Globus pallidus (tissue), 1 donor: ENCODE data around the gene DPAGT1.
"Not testable (repeated sequence)": the region's sequence is repeated elsewhere in the genome, so short reads cannot be mapped to it uniquely, and the experiment has no call there.

Experiments used
- DNase-seq: peaks from one replicate; pipeline ENCODE4 v3.0.0-alpha.2; 2015; ENCODE audit warnings: low spot score

The DPAGT1 gene

DNA sequence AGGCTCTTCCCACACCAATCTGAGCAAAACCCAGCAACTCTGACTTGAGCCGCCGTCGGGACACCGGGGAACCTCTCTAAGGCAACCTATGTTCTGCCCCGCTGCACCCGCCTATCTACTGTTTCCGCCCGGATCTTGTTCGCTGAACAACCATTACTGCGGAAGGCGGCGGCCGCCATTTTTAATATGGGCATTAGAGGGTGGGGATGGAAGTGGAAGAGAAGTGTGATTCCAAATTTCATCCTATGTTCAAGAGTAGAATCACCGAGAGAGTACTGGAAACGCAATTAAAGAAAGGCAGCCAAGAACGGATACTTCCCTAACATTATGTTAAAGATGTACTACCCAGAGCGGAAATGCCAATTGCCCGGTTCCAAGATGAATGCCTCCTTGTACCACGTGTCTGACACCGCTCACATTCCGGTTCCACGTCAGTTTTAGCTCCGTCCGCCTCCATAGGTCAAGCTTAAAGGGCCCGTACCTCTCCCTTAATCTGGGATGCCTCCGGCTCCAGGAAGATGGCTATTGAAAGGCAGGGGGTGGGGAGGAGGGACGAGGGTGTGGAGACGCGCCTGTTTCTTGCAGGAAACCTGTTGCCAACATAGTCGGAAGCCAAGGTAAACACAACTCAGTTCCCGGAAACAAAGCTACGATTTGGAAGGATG lies at the start of gene DPAGT1:
DPAGT1 (minus strand) TSS at position 95 of the 665 bp plus-strand sequence. CDS start 198 bp downstream, outside the sequence.
- peak; percentile 95 for DNase-seq

DNA sequence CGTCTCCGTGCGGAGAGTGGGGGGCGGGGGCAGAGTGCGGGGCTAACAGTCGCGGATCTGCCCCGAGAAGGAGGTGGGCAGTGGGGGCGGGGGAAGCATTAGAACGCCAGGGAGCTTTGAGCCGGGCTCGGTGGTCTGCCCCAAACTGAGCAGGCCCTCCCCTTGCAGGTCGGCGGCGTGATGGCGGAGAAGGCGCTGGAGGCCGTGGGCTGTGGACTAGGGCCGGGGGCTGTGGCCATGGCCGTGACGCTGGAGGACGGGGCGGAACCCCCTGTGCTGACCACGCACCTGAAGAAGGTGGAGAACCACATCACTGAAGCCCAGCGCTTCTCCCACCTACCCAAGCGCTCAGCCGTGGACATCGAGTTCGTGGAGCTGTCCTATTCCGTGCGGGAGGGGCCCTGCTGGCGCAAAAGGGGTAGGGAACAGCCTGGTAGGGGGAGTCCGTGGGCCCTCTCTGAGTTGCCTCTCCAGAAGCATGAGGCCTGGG lies 48.2 kb upstream of the DPAGT1 start:
- no peak for DNase-seq

DNA sequence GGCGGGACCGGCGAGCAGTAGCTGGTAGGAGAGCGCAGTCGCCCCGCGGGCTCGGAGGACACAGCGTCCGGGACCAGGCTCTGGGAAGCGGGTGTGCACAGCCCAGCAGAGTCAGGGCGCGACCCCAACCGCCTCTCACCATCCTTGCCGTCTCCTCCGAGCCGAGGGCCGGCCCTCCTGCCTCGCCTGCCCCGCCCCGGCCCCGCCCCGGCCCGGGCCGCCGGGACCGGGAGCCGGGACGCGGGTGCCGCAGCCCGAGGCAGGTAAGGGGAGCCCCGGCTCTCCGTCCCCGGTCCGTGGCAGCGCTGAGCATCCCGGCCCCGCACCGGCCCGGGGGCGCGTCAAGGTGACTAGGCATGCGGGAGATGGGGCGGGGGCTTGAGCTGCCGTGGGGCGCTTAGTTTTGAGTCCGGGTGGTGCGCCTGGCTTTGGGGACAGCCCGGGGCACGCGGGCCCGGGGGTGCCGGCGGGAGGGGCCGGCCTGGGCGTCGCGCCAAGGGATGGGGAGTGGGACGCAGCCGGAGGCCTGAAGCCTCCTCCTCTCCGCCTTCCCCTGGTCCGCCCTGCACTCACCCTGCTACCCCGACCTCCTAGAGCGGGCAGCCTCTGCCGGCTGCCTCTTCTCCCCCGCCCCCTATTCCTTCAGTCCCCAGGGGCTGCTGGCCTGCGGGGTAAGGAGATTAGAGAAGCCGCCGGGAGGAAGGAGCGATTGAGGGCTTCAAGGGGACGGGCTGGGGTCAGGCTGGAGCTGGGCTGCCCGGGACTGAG lies 47.5 kb upstream of the DPAGT1 start, which contains the start of gene ABCG4:
ABCG4 (plus strand) TSS at position 35 of the 768 bp plus-strand sequence. CDS start 914 bp downstream, outside the sequence.
- no peak for DNase-seq

DNA sequence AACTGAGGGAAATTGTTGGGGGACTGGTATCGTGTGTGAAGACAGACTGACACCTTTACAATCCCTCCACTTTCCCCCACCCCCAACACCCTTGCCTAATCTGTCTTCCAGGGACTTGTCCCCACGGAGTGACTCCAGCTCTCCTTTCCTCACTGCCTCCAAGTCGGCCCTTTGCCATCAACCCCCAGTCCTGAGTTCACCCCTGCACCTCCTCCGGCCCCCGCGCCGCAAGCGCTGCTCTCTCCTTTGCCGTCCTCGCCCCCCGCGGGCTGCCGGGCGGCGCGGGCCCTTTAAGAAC lies 47.0 kb upstream of the DPAGT1 start:
- no peak for DNase-seq

DNA sequence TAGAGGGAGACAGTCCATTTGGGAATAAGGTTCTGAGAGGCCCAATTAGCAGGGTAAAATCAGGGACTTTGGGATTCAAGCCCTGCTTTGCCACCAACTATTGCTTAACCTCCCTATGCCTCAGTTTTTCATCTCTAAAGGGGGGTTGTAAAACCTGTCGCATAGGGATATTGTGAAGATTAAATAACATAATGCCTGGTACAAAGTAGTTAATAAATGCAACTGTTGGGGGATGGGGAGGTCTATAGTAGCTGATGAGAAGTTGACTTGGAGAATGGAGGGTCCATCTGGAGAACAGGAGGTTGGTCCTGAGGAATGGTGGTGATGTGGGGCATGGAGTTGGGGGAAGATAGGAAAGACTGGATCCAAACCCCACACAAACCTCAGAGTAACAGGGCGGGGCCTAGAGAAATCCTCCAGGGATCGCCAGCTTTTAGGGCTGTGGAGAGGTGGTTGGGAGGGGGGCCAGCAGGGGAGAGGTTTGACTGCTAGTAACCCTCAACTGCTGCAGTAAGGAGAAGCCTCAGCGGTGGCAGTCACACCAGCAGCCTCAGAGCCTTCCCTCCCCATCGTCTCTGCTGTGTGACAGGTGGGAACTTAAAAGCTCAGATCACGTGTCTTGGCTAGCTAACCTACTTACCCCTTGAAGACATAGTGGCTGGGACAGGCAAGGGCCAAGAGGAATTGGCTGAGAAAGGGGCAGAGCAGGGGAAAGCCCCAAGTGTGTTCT lies 46.1 kb upstream of the DPAGT1 start:
- no peak for DNase-seq

DNA sequence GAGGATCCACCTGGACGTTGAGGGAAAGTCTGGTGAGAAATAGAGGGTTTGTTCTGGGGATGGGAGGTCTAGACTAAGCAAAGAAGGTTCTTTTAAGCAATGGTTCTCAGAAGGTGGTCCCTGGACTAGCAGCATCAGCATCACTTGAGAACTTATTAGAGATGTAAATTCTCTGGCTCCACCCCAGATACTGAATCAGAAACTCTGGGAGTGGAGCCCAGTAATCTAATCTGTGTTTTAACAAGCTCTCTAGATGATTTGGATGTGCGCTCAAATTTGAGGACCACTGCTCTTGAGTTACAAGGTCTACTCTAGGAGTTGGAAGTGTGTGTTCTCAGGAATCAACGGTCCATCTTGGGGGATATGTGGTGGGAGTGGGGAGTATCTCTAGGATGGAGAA lies 43.9 kb upstream of the DPAGT1 start:
- DNase-seq: no peak

DNA sequence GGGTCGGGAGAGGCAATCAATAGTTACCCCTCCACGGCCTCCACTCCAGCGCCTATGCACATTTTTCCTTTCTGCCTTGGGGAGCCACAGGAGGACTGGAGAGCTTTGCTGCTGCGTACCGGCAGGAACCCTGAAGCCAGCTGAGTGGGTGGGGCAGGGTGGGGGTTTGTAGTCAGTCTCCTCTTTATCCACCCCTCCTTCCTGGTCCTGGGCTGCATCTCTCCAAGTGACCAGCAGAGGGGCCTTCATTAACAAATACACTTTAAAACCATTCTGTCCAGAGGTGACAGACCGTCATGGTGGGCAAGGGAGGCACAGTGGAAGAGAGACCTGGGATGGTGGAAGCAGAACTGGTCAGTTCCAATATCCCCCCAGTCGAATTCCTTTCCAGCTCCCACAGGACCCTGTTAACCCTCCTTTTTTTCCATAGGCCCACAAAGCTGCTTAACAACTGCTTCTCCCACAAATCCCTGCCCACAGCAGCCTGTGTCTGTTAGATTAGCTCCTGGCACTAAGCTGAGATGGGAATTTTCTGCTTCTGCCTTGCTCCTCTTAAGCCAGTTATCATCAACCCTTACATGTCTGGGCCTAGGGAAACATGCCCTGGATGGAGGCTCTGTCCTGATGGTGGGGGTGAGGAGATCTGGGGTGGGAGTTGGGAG lies 43.3 kb upstream of the DPAGT1 start:
- peak; percentile 33 for DNase-seq

DNA sequence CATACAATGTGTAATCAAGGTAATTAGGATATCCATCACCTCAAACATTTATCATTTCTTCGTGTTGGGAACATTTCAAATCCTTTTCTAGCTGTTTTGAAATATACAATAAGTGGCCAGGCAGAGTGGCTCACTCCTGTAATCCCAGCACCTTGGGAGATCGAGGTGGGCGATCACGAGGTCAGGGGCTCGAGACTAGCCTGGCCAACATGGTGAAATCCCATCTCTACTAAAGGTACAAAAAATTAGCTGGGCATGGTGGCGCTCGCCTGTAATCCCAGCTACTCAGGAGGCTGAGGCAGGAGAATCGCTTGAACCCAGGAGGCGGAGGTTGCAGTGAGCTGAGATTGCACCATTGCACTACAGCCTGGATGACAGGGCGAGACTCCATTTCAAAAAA lies 37.6 kb upstream of the DPAGT1 start:
- not testable (repeated sequence) for DNase-seq

DNA sequence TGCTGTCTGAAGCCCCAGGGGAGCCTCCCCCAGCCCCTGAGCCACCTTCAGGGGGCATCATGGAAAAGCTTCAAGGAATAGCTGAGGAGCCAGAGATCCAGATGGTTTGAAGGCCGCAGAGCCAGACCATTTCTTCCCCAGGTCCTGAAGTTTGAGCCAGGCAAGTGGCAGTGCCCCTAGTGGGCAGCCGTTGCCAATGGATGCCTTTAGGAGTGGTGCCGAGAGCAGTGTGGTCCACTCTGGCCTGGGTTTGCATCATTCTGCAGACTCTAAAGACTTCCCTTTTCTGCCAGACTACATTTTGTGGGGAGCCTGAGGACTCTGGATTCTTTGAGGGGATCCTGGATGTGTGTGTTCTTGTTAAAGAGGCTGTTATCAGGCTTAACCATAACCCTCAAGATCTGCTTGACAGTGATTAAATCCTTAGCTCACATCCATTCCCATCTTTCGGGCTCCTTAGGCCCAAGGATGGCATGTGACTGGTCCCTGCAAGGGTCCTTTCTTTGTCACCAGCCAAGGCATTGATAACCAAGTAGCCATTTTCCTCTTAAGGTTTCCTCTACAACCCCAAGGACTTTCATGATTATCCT lies 32.8 kb upstream of the DPAGT1 start:
- DNase-seq: no peak

DNA sequence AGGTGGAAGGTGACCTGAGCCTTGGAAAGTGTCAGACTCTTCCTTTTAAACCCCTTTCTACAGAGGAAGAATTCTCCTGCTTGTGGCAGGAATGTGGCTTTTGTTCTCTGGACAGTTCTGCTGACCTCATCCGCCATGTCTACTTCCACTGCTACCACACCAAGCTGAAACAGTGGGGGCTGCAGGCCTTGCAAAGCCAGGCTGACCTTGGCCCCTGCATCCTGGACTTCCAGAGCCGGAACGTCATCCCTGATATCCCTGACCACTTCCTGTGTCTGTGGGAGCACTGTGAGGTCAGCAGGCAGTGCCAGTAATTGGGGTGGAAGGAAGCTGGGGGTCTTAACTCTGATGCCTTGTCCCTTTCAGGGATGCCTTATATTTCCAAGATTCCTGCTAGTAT lies 29.0 kb upstream of the DPAGT1 start:
- no peak for DNase-seq

DNA sequence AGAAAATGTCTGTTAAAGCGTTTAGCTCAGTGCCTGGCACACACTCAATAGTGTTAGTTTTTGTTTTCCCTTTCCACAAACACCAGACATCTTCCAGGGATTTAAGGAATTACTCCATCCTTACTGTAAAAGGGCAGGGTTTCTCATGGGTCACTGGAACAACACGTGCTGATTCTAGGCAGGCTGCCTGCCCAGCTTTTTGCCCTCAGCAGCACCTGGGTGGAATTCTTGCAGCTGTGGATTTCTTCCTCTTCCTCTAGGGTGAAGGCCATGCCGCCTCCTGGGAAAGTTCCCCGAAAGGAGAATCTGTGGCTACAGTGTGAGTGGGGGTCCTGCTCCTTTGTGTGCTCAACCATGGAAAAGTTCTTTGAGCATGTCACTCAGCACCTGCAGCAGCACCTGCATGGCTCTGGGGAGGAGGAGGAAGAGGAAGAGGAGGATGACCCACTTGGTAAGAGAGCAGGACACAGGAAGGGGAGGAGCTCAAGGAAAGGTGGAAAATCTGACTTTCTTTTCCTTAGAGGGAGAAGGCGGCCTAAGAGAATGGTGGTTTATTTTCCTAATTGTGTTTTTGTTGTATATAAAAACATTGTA lies 25.1 kb upstream of the DPAGT1 start:
- no peak for DNase-seq

DNA sequence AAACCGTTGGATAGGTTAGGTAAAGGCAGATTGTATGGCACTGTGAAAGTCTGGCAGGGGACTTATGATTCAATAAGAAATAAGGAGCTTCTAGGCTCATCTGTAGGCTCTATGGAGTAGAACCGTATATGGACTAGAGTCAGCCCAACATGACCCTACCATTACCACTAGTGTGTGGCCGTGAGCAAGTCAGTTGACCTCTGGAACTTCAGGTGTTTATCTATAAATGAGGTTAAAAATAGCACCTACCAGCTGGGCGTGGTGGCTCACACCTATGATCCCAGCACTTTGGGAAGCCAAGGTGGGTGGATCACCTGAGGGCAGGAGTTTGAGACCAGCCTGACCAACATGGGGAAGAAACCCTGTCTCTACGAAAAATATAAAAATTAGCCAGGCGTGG lies 24.2 kb upstream of the DPAGT1 start:
- no peak for DNase-seq

DNA sequence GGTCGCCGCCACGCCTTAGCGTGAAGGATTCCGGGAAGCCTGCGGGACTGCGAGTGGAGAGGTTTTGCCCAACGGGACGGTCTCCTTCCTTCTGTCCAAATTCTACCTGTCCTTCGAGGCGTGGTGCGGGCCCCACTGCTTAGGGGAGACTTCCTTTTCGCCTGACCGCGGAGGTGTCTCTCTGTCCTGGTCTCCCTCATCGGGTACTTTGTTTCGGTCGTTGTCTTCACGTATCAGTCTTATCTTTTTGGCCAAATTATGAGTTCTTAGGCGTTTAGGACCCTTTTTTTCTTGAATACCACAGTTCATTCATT lies 20.1 kb upstream of the DPAGT1 start:
- DNase-seq: no peak

DNA sequence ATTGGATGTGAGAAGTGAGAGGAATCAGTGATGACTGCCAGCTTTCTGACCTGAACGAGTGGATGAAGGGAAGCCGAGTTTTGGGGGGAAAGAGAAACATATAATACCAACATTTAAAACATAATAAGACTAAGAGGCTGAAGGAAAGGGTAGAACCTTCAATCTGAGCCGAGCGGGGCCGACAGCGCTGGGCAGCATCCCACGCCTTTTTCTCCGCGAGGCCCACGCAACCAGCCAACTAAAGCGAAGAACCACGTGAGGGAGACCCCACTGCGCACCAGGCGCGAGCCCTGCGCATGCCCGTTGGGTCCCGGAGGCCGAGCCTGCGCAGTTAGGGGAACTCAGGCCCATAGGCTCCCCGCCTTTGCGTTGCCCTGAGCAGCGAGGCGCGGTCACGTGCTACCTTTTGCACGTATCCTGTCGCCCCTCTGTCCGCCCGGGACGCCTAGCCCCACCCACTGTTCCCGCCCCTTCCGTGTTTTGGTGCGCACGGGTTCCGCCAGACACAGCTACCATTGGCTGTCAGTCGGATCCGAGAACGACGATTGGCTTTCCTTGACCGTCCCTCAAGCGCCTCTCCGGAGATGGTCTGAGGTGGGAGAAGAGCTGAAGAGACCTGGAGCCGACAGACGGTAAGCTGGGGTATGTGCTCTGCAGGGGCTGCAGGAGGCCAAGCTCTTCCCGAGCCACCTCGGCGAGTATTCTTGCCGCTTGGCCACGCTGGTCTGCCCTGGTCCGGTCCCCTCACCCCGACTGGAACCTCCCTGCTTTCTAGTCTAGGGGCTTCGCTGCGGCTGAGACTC lies 19.6 kb upstream of the DPAGT1 start, which contains the start of gene HINFP:
HINFP (plus strand) TSS at position 573 of the 803 bp plus-strand sequence. CDS start 5,365 bp downstream, outside the sequence.
- DNase-seq: peak; percentile 99

DNA sequence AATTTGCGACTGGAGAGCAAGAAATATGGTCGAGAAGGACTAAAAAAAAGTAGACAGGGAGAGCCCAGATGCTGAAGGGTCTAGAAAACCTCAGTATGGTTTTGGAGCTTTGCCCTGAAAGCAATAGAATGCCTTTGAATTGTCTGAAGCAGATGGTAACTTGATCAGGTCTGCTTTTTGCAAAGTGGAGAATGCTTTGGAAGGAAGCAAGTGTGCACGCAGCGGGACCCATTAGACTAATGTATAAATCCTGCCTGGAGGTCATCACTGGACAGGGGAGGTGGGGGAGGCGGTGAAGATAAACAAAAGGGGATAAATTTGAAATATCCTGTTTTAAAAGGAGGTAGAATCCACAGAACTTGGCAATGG lies 19.0 kb upstream of the DPAGT1 start:
- DNase-seq: no peak

DNA sequence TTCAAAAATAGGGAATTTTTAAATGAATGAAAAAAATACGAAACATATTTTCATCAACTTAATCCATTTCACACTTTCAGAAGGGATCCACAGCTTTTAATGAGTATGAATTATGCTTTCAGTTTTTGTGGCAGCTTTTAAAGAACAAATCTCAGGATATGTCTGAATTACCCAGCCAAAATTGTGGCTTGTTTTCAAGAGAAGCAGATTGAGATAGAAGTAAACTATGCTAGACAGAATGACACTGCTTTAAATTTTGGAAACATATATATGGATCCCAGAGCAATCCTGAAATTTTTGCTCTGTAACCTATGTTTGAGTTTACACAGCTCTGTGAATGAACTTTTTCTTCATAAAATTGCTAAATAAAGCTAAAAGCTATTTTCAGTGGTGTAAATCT lies 17.3 kb upstream of the DPAGT1 start:
- no peak for DNase-seq

DNA sequence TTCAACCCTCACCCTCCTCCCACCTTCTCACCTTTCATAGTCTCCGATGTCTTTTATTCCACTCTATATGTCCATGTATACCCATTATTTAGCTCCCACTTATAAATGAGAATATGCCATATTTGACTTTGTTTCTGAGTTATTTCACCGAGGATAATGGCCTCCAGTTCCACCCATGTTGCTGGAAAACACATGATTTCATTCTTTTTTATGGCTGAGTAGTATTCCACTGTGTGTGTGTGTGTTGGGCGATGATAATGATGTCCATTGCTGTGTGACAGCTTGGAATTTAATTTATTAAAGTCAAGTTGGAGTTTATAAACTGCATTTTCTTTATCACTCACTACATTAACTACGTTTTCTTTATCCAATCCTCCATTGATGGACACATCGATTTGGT lies 16.6 kb upstream of the DPAGT1 start:
- no peak for DNase-seq

DNA sequence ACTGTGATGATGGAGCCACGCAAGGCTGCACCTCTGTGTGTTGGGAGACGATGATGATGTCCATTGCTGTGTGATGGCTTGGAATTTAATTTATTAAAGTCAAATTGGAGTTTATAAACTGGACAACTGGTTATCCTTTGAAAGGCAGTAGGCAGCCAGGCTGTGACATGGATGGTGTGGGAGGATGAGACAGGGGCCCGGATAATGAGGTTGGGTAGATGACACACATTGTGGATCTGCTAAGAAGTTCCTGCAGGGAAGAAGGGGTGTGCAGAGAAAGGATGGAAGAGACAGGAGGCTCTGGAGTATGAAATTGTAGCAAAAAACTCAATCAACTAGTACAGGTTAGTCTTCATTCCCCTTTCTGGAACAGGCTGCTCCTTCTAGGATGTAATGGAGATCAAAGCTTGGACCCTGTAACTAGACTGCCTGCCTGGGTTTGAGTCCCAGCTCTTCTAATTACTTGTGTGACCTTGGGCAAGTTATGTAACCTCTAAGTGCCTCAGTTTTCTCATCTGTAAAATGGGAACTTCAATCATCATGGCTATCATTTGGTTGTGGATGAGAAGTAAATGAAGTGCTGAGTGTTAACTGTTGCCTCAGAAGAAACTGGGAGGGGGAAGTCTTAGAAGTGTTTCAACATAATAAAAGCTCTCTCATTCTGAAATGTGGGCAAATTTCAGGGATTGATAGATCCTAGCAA lies 15.5 kb upstream of the DPAGT1 start:
- DNase-seq: no peak

DNA sequence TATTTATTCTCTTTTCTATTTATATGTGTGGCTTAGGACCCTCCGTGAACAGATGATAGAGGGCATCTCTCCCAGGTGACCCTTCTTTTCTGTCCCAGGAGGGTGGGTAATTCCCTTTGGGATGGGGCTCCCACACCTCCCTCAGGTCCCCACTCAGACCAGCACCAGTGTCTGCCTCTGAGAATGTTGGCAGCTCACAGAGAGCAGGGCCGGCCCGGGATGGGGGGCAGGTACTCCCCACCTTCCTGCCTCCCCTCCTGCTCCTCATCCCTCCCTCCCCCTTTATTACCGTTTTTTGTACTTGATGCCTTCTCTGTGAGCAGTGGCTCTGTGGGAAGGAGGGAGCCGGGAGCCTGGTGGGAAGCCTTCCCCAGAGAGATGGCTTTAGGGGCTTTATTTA lies 14.9 kb upstream of the DPAGT1 start:
- DNase-seq: no peak

DNA sequence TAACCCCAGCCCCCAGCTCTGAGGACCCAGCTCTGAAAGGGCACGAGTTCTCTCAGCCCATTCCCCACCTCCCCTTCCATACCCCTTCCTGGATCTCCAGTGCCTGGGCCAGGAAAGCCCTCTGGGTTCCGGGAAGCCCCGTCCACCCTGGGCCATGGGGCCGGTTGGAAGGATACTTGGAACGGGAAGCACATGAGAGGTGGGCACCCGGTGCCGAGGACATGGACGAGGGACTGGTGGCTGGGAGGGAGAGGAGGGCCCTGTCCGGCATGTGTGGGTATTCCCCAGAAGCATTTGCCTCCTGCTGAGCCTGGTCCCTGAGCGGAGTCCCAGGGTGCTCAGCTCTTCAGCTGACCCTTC lies 14.6 kb upstream of the DPAGT1 start:
- no peak for DNase-seq
